ENCODE data around the gene SOAT2. TPM values are rescaled to one million over a fixed set of nuclear protein-coding genes. Genes with fewer than 3 reads are reported as not detected.

SOAT2 gene
- total RNA-seq, 1 donor from 2014 or later, result not detected

GRCh38 chr12:53097207-53097563 is 6.1 kb upstream of the SOAT2 start:
- DNase-seq (ENCODE audit: low spot score), result no peak
- intact Hi-C loops (cut with micrococcal nuclease), result no loop called here
- Mint-ChIP-seq H3K9me3 (no peaks in the 10 kb centered on the region), H3K27ac (peak overlapping the region; percentile 40), H3K27me3 (ENCODE audit: insufficient read depth) (peaks cover 35% of the 10 kb centered on the region), H3K4me1 (ENCODE audit: low read depth) (peaks cover 23% of the 10 kb centered on the region), H3K4me3 (peak overlapping the region; percentile 71), H3K36me3 (ENCODE audit: low read depth) (peaks cover 1% of the 10 kb centered on the region)

GRCh38 chr12:53097564-53098353 is 5.5 kb upstream of the SOAT2 start, which contains the start of gene IGFBP6:
Gene IGFBP6, plus strand, starts transcription at chr12:53097667. Its CDS starts 51 bp downstream, at chr12:53097718.
- peaks cover 35% of the 10 kb centered on the region for H3K27me3 Mint-ChIP-seq (ENCODE audit: insufficient read depth)
- H3K9me3 Mint-ChIP-seq, result no peaks in the 10 kb centered on the region
- peaks cover 28% of the 10 kb centered on the region for H3K4me1 Mint-ChIP-seq (ENCODE audit: low read depth)
- peak within 1 kb of the TSS; percentile 64 for H3K27ac Mint-ChIP-seq
- intact Hi-C loops (cut with micrococcal nuclease), result no loop called here
- H3K36me3 Mint-ChIP-seq (ENCODE audit: low read depth), result peaks cover 1% of the 10 kb centered on the region
- H3K4me3 Mint-ChIP-seq, result peak within 1 kb of the TSS; percentile 71
- DNase-seq (ENCODE audit: low spot score), result peak; percentile 40

DNA sequence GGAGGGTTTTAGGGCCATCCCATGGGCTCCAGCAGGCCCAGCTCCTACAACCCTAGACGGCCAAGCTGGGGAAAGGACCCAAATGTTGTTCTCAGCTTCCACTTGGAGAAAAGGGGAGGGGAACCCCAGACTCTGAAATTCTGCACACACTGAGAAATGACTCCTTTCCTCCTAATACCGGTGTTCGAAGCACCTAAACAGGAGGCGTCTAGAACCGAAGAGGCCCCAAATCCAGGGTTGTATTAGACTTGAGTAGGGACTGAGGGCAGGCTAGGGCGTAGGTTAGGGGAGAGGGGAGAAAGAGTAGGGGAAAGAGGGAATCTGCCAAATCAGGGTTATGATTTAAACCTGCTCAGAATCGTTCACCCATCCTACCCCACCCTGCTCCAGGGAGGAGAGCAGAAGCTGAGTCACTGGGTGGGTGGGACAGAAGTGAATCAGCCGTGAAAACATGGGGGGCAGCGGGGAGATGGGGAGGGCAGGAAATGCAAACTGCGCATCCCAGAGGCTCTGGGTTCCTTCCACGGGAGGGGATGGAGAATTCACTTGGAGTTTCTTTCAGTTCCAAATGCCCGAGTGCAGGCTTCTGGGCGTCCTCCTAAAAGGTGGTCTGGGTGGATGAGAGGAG is 4.8 kb upstream of the SOAT2 start:
- intact Hi-C loops (cut with micrococcal nuclease), result no loop called here
- peaks cover 33% of the 10 kb centered on the region for H3K4me1 Mint-ChIP-seq (ENCODE audit: low read depth)
- peak overlapping the region; percentile 60 for H3K4me3 Mint-ChIP-seq
- peak overlapping the region; percentile 64 for H3K27ac Mint-ChIP-seq
- H3K36me3 Mint-ChIP-seq (ENCODE audit: low read depth), result peaks cover 1% of the 10 kb centered on the region
- DNase-seq (ENCODE audit: low spot score), result no peak
- H3K27me3 Mint-ChIP-seq (ENCODE audit: insufficient read depth), result peaks cover 35% of the 10 kb centered on the region
- no peaks in the 10 kb centered on the region for H3K9me3 Mint-ChIP-seq

GRCh38 chr12:53099071-53099882 is 4.0 kb upstream of the SOAT2 start:
- Mint-ChIP-seq H3K36me3 (ENCODE audit: low read depth) (peaks cover 1% of the 10 kb centered on the region), H3K27me3 (ENCODE audit: insufficient read depth) (peaks cover 35% of the 10 kb centered on the region), H3K4me1 (ENCODE audit: low read depth) (peaks cover 37% of the 10 kb centered on the region), H3K4me3 (peak overlapping the region; percentile 37), H3K27ac (peak overlapping the region; percentile 23), H3K9me3 (no peaks in the 10 kb centered on the region)
- intact Hi-C loops (cut with micrococcal nuclease), result loop anchor here (1.0 kb wide), 3 partner anchors 20 to 45 kb away; partner anchors contain the start of gene SPRYD3
- DNase-seq (ENCODE audit: low spot score), result peak; percentile 72

DNA sequence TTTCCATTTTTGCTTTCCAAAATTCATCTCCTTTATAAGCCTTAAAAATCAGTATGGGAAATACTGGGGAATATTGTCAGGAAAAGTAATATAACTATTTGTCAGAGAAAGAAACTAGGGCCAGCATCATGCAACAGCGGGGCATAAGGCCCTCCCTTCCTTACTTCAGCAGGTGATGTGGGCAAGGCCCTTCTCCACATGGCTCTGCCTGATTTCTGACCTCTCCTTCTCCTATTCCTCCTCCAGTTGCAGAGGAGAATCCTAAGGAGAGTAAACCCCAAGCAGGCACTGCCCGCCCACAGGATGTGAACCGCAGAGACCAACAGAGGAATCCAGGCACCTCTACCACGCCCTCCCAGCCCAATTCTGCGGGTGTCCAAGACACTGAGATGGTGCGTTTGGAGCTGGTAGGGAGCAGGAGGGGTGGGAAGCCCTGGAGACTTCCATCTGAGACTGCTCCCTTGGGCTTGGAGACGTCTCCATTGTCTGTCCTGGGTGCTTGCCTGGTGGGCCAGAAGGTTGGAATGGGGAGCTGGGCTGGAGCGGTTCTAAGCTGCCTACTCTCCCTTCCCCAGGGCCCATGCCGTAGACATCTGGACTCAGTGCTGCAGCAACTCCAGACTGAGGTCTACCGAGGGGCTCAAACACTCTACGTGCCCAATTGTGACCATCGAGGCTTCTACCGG is 2.7 kb upstream of the SOAT2 start:
- Mint-ChIP-seq H3K36me3 (ENCODE audit: low read depth) (no peaks in the 10 kb centered on the region), H3K4me3 (no peak overlapping the region), H3K9me3 (no peaks in the 10 kb centered on the region), H3K27me3 (ENCODE audit: insufficient read depth) (peaks cover 29% of the 10 kb centered on the region), H3K4me1 (ENCODE audit: low read depth) (peaks cover 37% of the 10 kb centered on the region), H3K27ac (no peak overlapping the region)
- DNase-seq (ENCODE audit: low spot score), result no peak
- intact Hi-C loops (cut with micrococcal nuclease), result no loop called here

DNA sequence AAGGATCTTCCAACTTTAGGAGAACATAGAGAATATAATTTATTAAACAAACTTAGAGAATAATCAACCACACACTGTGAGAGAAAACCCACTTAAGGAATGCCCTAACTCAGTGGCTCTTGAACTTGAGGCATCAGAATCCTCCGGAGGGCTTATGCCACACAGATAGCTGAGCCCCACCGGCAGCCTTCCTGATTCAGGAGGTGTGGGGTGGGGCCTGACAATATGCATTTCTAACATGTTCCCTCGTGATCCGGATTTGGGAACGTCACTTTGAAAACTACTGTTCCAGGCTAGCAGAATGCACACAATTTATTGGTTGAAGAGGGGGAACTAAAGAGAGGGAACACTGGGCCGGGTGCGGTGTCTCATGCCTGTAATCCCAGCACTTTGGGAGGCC is 2.0 kb upstream of the SOAT2 start:
- H3K9me3 Mint-ChIP-seq, result no peaks in the 10 kb centered on the region
- peaks cover 25% of the 10 kb centered on the region for H3K27me3 Mint-ChIP-seq (ENCODE audit: insufficient read depth)
- intact Hi-C loops (cut with micrococcal nuclease), result no loop called here
- no peak overlapping the region for H3K27ac Mint-ChIP-seq
- no peak overlapping the region for H3K4me3 Mint-ChIP-seq
- H3K36me3 Mint-ChIP-seq (ENCODE audit: low read depth), result no peaks in the 10 kb centered on the region
- no peak for DNase-seq (ENCODE audit: low spot score)
- H3K4me1 Mint-ChIP-seq (ENCODE audit: low read depth), result peaks cover 37% of the 10 kb centered on the region

GRCh38 chr12:53101931-53102781 is 1.1 kb upstream of the SOAT2 start:
- Mint-ChIP-seq H3K4me1 (ENCODE audit: low read depth) (peaks cover 31% of the 10 kb centered on the region), H3K4me3 (no peak overlapping the region), H3K27ac (no peak overlapping the region)

DNA sequence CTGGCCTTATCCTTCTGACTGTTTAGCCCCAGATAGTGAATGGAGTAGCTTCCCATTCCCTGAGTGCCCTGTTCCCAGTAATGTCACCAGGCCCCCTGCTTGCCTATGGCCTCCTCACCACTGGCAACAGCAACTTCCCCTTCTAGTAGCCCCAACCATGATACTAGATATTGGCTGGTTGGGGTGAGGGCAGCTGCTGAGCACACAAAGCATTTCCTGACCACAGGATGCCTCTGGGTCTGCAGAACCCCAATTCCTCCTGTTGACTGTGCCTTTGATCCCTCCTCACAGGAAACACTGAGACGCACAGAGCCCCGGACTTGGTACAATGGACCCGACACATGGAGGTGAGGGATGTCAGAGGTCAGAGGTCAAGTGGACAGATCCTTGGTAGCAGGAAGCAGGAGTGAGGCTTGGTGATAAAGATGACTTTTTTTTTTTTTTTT is 597 bp downstream of the SOAT2 start:
- no peak overlapping the region for H3K27ac Mint-ChIP-seq
- H3K27me3 Mint-ChIP-seq (ENCODE audit: insufficient read depth), result peaks cover 8% of the 10 kb centered on the region
- no peaks in the 10 kb centered on the region for H3K36me3 Mint-ChIP-seq (ENCODE audit: low read depth)
- no peak for DNase-seq (ENCODE audit: low spot score)
- no peaks in the 10 kb centered on the region for H3K9me3 Mint-ChIP-seq
- intact Hi-C loops (cut with micrococcal nuclease), result no loop called here
- peaks cover 20% of the 10 kb centered on the region for H3K4me1 Mint-ChIP-seq (ENCODE audit: low read depth)
- H3K4me3 Mint-ChIP-seq, result no peak overlapping the region

More at GRCh38 chr12:53101931-53102781, 1.1 kb upstream of the SOAT2 start:
- H3K9me3 Mint-ChIP-seq, result no peaks in the 10 kb centered on the region
- H3K36me3 Mint-ChIP-seq (ENCODE audit: low read depth), result no peaks in the 10 kb centered on the region
- intact Hi-C loops (cut with micrococcal nuclease), result no loop called here
- DNase-seq (ENCODE audit: low spot score), result no peak
- H3K27me3 Mint-ChIP-seq (ENCODE audit: insufficient read depth), result peaks cover 16% of the 10 kb centered on the region

GRCh38 chr12:53105256-53105655 is 2.0 kb downstream of the SOAT2 start:
- Mint-ChIP-seq H3K27ac (no peak overlapping the region), H3K27me3 (ENCODE audit: insufficient read depth) (peaks cover 3% of the 10 kb centered on the region), H3K36me3 (ENCODE audit: low read depth) (no peaks in the 10 kb centered on the region), H3K9me3 (no peaks in the 10 kb centered on the region), H3K4me3 (no peak overlapping the region), H3K4me1 (ENCODE audit: low read depth) (peaks cover 14% of the 10 kb centered on the region)
- no peak for DNase-seq (ENCODE audit: low spot score)
- intact Hi-C loops (cut with micrococcal nuclease), result no loop called here

DNA sequence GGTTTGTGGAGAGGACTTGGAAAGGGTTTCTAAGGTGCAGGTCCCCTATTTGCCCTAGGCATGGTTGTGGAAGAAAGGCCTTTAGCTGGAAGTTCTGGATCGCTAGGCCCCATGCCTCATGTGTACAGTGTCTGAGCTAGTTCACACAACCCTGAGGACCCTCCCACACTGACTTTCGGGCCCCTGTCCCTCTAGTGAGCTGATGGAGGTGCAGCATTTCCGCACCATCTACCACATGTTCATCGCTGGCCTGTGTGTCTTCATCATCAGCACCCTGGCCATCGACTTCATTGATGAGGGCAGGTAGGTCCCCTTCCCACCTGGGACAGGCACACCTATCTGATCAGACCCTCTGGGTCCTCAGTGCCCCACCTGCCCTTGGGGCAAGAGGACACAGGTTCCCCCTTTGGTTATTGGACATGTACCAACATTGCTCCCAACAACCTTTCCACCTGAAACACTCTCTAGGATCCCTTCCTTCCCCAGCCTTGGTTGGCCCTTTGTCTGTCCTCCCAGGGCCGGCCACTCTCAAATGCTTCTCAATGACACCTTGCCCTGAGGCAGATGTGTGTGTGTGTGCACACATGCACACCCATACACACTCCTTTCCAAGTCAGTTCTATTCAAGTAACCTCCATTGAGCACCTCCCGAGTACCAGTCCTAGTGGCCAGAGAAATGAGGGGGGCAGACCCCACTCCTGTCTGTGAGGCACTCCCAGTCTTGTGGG is 2.6 kb downstream of the SOAT2 start:
- peaks cover 3% of the 10 kb centered on the region for H3K27me3 Mint-ChIP-seq (ENCODE audit: insufficient read depth)
- peaks cover 14% of the 10 kb centered on the region for H3K4me1 Mint-ChIP-seq (ENCODE audit: low read depth)
- no peak for DNase-seq (ENCODE audit: low spot score)
- H3K9me3 Mint-ChIP-seq, result no peaks in the 10 kb centered on the region
- intact Hi-C loops (cut with micrococcal nuclease), result no loop called here
- H3K27ac Mint-ChIP-seq, result no peak overlapping the region
- H3K36me3 Mint-ChIP-seq (ENCODE audit: low read depth), result no peaks in the 10 kb centered on the region
- H3K4me3 Mint-ChIP-seq, result no peak overlapping the region

- peaks cover 14% of the 10 kb centered on the region for H3K4me1 Mint-ChIP-seq (ENCODE audit: low read depth)
- no peak for DNase-seq (ENCODE audit: low spot score)
- H3K4me3 Mint-ChIP-seq, result no peak overlapping the region
- no peaks in the 10 kb centered on the region for H3K36me3 Mint-ChIP-seq (ENCODE audit: low read depth)
- H3K9me3 Mint-ChIP-seq, result no peaks in the 10 kb centered on the region
- no peak overlapping the region for H3K27ac Mint-ChIP-seq
- intact Hi-C loops (cut with micrococcal nuclease), result no loop called here
- no peaks in the 10 kb centered on the region for H3K27me3 Mint-ChIP-seq (ENCODE audit: insufficient read depth)
Measured at GRCh38 chr12:53107122-53107521, 3.8 kb downstream of the SOAT2 start.

Measured in activated T-helper 1 cell treated with anti-CD3 and anti-CD28 coated beads, Interleukin-12 subunit alpha, Interleukin-12 subunit beta, Interleukin-2, Interleukin-4 antibody, amounts not matched to agents 30 ng/mL and 10 ng/mL and 1 ng/mL, durations not matched to agents 14 hours and 24 hours and 36 hours (primary cell).